HG03520 (cell line): ENCODE data around the gene ZGPAT.

Experiments
- ATAC-seq: cut with Tn5 transposase; IDR thresholded peaks from one replicate; pipeline ENCODE4 v1.9.1; 2021; ENCODE audit warnings: mild to moderate bottlenecking, moderate library complexity; ENCODE audit not compliant: unreplicated experiment

Gene ZGPAT

GRCh38 chr20:63691711-63692435, 16.0 kb upstream of the ZGPAT start:
- no peak for ATAC-seq

DNA sequence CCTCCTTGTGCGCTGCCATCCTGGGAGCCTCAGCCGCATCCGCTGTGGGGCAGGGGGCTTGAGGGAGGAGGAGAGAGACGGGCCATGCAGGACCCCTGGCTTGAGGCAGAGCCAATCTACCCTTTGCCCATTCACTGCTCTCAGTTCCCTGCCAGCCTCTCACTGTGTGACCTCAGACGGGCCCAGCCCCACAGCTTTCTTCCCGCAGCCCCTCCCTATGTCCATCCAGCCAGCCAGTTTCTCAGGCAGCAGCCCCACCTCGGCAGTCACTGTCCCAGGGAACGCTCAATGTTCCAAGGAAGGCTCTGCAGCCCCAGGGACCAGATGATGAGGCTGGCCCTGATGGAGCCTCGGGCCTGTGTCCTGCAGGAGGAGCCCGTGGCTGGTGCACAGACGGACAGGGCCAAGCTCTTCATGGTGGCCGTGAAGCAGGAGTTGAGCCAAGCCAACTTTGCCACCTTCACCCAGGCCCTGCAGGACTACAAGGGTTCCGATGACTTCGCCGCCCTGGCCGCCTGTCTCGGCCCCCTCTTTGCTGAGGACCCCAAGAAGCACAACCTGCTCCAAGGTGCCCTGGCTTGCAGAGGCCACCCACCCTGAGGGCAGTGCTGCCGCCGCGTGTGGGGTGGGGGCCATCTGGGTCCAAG, 15.3 kb upstream of the ZGPAT start:
- no peak for ATAC-seq

GRCh38 chr20:63693083-63693732, 14.6 kb upstream of the ZGPAT start:
- ATAC-seq = no peak

GRCh38 chr20:63693733-63694583, 13.9 kb upstream of the ZGPAT start:
- no peak for ATAC-seq

DNA sequence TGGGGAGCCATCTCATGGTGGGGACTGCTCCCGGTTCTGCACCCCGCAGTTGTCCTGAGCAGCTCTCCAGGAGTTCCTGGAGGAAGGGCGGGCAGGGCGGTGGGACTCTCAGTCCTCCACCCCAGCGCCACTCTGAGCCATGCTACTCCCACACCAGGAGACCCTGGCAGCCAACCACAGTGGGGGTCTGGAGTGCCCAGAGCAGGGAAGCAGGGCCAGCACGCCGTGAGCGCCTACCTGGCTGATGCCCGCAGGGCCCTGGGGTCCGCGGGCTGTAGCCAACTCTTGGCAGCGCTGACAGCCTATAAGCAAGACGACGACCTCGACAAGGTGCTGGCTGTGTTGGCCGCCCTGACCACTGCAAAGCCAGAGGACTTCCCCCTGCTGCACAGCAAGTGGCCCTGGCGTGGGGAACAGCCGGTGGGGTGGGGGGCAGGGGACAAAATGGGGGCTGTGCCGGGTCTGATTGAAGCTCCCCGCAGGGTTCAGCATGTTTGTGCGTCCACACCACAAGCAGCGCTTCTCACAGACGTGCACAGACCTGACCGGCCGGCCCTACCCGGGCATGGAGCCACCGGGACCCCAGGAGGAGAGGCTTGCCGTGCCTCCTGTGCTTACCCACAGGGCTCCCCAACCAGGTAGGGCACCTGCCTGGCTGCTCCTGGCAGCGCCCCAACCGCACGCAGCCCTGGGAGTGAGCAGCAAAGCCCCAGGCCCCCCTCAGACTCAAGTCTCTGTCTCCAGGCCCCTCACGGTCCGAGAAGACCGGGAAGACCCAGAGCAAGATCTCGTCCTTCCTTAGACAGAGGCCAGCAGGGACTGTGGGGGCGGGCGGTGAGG, 13.0 kb upstream of the ZGPAT start:
- no peak for ATAC-seq

DNA sequence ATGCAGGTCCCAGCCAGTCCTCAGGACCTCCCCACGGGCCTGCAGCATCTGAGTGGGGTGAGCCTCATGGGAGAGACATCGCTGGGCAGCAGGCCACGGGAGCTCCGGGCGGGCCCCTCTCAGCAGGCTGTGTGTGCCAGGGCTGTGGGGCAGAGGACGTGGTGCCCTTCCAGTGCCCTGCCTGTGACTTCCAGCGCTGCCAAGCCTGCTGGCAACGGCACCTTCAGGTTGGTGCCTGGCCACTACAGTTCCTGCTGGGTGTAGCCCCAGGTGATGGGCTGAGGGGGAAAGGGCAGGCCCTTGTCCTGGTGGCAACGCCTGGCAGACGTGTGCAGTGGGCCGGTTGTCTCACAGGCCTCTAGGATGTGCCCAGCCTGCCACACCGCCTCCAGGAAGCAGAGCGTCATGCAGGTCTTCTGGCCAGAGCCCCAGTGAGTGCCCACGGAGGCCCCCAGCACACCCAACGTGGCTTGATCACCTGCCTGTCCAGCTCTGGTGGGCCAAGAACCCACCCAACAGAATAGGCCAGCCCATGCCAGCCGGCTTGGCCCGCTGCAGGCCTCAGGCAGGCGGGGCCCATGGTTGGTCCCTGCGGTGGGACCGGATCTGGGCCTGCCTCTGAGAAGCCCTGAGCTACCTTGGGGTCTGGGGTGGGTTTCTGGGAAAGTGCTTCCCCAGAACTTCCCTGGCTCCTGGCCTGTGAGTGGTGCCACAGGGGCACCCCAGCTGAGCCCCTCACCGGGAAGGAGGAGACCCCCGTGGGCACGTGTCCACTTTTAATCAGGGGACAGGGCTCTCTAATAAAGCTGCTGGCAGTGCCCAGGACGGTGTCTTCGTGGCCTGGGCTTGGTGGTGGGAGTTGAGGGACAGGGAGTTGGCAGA, 12.2 kb upstream of the ZGPAT start:
- ATAC-seq = no peak

GRCh38 chr20:63696306-63696627, 11.6 kb upstream of the ZGPAT start:
- no peak for ATAC-seq

DNA sequence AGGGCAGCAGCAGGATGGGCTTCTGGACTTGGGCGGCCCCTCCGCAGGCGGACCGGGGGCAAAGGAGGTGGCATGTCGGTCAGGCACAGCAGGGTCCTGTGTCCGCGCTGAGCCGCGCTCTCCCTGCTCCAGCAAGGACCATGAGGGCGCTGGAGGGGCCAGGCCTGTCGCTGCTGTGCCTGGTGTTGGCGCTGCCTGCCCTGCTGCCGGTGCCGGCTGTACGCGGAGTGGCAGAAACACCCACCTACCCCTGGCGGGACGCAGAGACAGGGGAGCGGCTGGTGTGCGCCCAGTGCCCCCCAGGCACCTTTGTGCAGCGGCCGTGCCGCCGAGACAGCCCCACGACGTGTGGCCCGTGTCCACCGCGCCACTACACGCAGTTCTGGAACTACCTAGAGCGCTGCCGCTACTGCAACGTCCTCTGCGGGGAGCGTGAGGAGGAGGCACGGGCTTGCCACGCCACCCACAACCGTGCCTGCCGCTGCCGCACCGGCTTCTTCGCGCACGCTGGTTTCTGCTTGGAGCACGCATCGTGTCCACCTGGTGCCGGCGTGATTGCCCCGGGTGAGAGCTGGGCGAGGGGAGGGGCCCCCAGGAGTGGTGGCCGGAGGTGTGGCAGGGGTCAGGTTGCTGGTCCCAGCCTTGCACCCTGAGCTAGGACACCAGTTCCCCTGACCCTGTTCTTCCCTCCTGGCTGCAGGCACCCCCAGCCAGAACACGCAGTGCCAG, 11.0 kb upstream of the ZGPAT start, which contains the start of gene TNFRSF6B:
Gene TNFRSF6B (plus strand): TSS at position 25 of the 729 bp plus-strand sequence. CDS start 116 bp downstream, at position 141.
- ATAC-seq = no peak

DNA sequence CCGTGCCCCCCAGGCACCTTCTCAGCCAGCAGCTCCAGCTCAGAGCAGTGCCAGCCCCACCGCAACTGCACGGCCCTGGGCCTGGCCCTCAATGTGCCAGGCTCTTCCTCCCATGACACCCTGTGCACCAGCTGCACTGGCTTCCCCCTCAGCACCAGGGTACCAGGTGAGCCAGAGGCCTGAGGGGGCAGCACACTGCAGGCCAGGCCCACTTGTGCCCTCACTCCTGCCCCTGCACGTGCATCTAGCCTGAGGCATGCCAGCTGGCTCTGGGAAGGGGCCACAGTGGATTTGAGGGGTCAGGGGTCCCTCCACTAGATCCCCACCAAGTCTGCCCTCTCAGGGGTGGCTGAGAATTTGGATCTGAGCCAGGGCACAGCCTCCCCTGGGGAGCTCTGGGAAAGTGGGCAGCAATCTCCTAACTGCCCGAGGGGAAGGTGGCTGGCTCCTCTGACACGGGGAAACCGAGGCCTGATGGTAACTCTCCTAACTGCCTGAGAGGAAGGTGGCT, 10.4 kb upstream of the ZGPAT start:
- ATAC-seq = no peak

GRCh38 chr20:63697868-63698545, 9.8 kb upstream of the ZGPAT start:
- ATAC-seq = no peak

DNA sequence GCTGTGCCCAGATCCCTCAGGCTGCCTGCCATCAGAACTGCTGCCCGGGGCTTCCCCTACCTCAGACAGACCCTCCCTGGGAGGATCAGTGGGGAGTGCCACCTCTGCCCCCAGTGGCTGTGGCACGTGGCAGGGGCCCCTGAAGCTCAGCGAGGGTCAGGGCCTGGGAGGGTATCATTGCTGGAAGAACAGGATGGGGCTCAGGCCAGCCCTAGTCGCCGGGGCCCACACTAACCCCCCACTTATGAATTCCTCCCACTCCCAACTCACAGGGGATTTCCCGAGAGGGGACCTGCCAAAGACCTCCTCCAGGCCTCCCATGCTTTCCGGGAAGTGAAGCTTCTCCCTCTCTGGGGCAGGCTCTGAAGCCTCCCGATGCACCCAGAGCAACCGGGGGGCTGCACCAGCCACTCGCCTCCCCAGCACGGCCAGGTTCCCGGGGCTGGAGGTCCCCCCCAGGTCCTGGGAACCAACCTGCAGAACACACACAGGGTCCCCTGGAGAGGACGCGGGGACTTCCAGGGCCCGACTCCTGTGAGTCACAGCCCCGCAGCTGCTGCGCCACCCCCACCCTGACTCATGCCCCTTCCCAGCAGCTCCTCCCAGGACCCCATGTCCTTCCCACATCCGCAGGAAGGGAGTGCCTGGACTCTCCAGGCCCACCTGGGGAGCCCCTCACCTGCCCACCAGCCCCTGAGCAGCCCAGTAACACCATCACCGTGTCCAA, 8.9 kb upstream of the ZGPAT start:
- no peak for ATAC-seq

- no peak for ATAC-seq
These were observed 8.2 kb upstream of the ZGPAT start for GRCh38 chr20:63699466-63700198.

DNA sequence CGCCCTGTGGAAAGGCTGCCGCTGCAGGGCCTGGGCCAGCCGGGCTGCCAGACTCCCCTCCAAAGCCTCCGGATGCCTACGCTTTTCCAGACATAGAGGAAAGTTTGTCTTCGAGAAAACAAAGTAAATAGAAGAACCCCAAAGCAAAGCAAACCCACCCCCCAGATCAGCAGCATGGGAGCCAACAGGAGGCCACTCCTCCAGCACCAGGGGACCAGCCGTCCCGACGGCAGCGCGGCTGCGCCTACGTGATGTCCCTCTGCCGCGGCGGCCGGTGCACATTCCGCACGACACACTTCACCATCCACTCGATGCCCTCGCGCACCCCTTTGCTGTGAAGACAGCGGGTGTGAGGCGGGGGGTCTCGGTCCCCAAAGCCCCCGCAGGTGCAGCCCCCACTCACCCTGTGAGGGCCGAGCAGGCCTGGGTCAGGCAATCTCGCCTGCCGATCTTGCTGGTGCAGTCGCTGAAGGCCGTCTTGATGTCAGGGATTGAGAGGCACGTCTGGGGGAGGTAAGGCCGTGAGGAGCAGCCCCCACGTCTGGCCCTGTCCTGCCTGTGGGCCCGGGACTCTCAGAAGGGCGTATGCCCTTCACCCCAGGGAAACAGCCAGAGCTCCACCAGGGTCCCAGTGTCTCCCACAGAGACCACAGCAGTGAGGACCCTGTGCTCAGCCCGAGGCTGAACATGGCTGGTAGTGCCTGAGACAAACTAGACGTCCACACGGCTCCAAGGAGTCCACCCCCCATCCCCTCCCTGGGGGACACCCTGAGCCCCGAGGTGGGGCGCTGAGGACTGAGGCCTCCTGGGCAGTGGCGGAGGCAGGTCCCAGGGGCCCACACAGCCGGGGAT, 7.4 kb upstream of the ZGPAT start:
- ATAC-seq = no peak

DNA sequence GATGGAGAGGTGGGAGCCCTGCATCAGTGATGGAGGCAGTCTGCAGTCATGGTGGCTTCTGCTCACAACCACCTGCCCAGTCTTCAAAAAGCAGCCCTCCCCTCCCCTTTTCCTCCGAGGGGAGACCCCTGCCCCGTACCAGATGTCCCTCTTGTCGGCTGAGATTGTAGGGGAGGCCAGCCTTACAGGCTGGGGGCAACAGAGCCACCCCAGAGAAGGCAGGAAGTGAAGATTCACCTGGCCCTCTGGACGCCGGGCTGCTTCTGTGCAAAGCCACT, 6.8 kb upstream of the ZGPAT start:
- no peak for ATAC-seq

- no peak for ATAC-seq
These were observed 6.4 kb upstream of the ZGPAT start for GRCh38 chr20:63701329-63702035.
